ENCODE data around the gene PTGDR.

PTGDR gene

DNA sequence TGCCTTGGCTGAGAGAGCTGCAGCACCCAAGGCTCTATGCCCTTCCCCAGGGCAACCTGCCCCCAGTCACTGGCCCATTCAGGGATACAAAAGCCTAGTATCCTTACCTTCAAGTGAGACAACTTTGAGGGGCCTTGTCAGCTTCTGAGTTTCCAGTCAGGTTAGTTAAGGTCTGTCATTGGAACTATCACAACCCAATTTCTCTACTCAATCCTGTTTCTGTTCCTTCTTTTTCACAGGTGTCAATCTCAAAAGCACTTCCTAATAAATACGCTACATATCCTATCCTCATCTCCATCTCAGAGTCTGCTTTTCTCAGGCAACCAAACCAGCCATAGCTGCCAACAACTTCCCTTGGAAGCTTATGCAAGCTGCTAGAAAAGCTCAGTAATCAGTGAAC is 4.9 kb upstream of the PTGDR start:
- H3K27me3 ChIP-seq (ENCODE audit: control insufficient read depth in 1 of 2, insufficient read depth in 2 of 2, low read length in 2 of 2) = peaks cover under 1 to 4% of the 10 kb centered on the region in 2 donors
- no peaks in the 10 kb centered on the region for H3K36me3 ChIP-seq (ENCODE audit: control insufficient read depth in 1 of 2, insufficient read depth in 2 of 2, low read length in 2 of 2)
- no peak overlapping the region for H3K27ac ChIP-seq (ENCODE audit: low read depth, low read length)
- H3K9ac ChIP-seq (ENCODE audit: low read depth in 1 of 2, low read length in 2 of 2) = no peak overlapping the region
- no peaks in the 10 kb centered on the region for H3K9me3 ChIP-seq (ENCODE audit: control insufficient read depth in 1 of 2, low read length in 2 of 2)
- peaks cover 0 to 13% of the 10 kb centered on the region in 2 donors for H3K4me1 ChIP-seq (ENCODE audit: control insufficient read depth in 1 of 2, insufficient read depth in 2 of 2, low read length in 2 of 2)
- no peak overlapping the region for H3K4me3 ChIP-seq (ENCODE audit: low read depth in 1 of 2, low read length in 2 of 2)

DNA sequence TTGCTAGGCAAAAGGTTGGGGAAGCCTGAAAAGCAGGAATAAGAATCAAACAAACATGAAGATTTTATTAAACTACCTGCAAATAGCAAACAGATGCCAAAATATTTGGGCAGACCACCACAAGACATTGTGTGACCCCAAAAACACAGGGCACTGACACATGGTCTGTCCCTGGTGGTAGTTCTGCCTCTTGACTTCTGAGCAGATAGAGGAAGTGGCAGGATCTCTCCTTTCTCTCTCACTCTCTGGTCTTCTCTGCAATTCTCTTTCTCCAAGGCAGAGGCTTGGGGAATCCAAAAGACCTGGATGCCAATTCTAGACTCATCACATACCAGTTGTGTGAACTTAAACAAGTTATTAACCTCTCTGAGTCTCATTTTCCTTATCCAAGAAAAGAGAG is 4.3 kb upstream of the PTGDR start:
- Histone ChIP-seq H3K36me3 (ENCODE audit: control insufficient read depth in 1 of 2, insufficient read depth in 2 of 2, low read length in 2 of 2) (no peaks in the 10 kb centered on the region), H3K9me3 (ENCODE audit: control insufficient read depth in 1 of 2, low read length in 2 of 2) (no peaks in the 10 kb centered on the region), H3K27ac (ENCODE audit: low read depth, low read length) (no peak overlapping the region), H3K9ac (ENCODE audit: low read depth in 1 of 2, low read length in 2 of 2) (no peak overlapping the region), H3K4me3 (ENCODE audit: low read depth in 1 of 2, low read length in 2 of 2) (no peak overlapping the region), H3K27me3 (ENCODE audit: control insufficient read depth in 1 of 2, insufficient read depth in 2 of 2, low read length in 2 of 2) (peaks cover 6 to 8% of the 10 kb centered on the region in 2 donors), H3K4me1 (ENCODE audit: control insufficient read depth in 1 of 2, insufficient read depth in 2 of 2, low read length in 2 of 2) (peaks cover 0 to 18% of the 10 kb centered on the region in 2 donors)

DNA sequence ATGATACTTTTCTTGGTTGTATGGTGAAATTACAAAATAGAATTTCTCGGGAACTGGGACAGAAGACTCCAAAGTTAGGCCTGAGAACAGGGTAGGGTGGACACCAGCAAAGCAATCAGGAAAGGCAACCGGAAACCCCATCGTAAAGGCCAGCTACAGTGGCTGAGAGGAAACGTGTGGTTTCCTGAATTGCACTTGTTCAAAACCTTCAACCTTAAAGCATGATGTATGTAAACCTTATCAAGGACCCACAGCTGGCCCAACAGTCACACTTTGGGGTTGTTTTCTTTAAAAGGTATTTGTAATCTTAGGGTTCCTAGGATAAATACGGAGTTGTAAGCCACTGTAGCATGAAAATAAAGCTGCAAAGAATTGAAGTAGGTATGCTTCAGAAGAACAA is 2.2 kb upstream of the PTGDR start:
- Histone ChIP-seq H3K27me3 (ENCODE audit: control insufficient read depth in 1 of 2, insufficient read depth in 2 of 2, low read length in 2 of 2) (peaks cover 13 to 23% of the 10 kb centered on the region in 2 donors), H3K9me3 (ENCODE audit: control insufficient read depth in 1 of 2, low read length in 2 of 2) (no peaks in the 10 kb centered on the region), H3K9ac (ENCODE audit: low read depth in 1 of 2, low read length in 2 of 2) (no peak overlapping the region), H3K4me3 (ENCODE audit: low read depth in 1 of 2, low read length in 2 of 2) (no peak overlapping the region), H3K36me3 (ENCODE audit: control insufficient read depth in 1 of 2, insufficient read depth in 2 of 2, low read length in 2 of 2) (no peaks in the 10 kb centered on the region), H3K27ac (ENCODE audit: low read depth, low read length) (no peak overlapping the region), H3K4me1 (ENCODE audit: control insufficient read depth in 1 of 2, insufficient read depth in 2 of 2, low read length in 2 of 2) (peaks cover 0 to 21% of the 10 kb centered on the region in 2 donors)

DNA sequence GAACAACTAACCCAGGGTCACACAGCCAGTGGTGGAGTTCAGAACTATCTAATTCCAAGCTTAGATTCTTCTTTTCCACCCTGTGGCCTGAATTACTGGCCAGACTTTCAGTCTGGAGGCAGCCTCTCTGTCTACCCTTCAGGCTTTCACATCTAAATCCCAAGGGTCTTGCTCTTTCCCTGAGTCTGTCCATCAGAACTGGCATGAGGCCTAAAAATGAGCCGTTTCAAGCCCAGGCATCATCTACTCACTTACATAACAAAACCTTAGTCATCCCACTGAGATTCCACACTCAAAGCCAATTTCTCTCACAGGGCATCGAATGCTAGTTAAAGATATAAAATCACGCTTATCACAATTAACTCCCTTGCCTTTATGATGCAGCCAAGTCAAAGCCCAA is 1.3 kb upstream of the PTGDR start:
- H3K27me3 ChIP-seq (ENCODE audit: control insufficient read depth in 1 of 2, insufficient read depth in 2 of 2, low read length in 2 of 2) = peaks cover 13 to 23% of the 10 kb centered on the region in 2 donors
- peaks cover 0 to 21% of the 10 kb centered on the region in 2 donors for H3K4me1 ChIP-seq (ENCODE audit: control insufficient read depth in 1 of 2, insufficient read depth in 2 of 2, low read length in 2 of 2)
- H3K4me3 ChIP-seq (ENCODE audit: low read depth in 1 of 2, low read length in 2 of 2) = no peak overlapping the region
- H3K36me3 ChIP-seq (ENCODE audit: control insufficient read depth in 1 of 2, insufficient read depth in 2 of 2, low read length in 2 of 2) = no peaks in the 10 kb centered on the region
- no peak overlapping the region for H3K9ac ChIP-seq (ENCODE audit: low read depth in 1 of 2, low read length in 2 of 2)
- H3K27ac ChIP-seq (ENCODE audit: low read depth, low read length) = no peak overlapping the region
- H3K9me3 ChIP-seq (ENCODE audit: control insufficient read depth in 1 of 2, low read length in 2 of 2) = no peaks in the 10 kb centered on the region

DNA sequence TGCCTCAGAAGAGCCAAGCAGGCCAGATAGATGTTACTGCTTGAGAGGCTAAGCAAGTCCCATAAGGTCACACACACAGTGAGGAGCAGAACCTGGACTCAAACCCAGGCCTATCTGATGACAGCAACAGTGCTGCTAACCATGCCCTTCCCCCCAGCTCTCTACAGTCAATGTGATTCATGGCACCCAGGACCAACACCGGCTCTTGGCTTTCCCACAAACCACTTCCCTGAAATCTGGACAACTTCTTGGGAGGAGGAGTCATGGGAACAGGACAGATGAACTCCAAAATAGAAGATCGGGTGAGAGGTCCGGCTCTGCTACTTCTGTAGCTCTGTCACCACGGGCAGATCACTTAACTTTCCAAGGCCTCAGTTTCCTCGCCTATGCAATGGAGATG is 716 bp upstream of the PTGDR start:
- H3K4me3 ChIP-seq (ENCODE audit: low read depth in 1 of 2, low read length in 2 of 2) = no peak overlapping the region
- peaks cover 13 to 23% of the 10 kb centered on the region in 2 donors for H3K27me3 ChIP-seq (ENCODE audit: control insufficient read depth in 1 of 2, insufficient read depth in 2 of 2, low read length in 2 of 2)
- H3K27ac ChIP-seq (ENCODE audit: low read depth, low read length) = no peak overlapping the region

DNA sequence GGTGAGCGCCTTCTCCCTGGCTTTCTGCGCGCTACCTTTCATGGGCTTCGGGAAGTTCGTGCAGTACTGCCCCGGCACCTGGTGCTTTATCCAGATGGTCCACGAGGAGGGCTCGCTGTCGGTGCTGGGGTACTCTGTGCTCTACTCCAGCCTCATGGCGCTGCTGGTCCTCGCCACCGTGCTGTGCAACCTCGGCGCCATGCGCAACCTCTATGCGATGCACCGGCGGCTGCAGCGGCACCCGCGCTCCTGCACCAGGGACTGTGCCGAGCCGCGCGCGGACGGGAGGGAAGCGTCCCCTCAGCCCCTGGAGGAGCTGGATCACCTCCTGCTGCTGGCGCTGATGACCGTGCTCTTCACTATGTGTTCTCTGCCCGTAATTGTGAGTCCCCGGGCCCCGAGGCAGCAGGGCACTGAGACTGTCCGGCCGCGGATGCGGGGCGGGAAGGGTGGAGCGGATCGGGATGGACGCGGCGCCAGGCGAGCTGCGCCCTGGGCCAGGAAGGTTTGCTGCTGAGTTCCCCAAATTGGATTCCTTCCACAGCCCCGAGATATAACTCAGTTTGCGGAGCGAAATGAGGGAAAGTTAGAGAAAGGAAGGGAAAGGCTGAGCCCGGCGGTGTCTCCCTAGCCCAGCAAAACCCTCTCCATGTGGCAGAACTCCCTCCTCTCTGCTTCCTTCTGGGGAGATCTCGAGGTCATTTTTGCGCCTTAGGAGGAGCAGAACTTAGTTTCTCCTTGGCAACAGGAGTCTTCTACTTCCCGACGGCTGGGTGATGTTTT is 972 bp downstream of the PTGDR start:
- no peaks in the 10 kb centered on the region for H3K36me3 ChIP-seq (ENCODE audit: control insufficient read depth in 1 of 2, insufficient read depth in 2 of 2, low read length in 2 of 2)
- H3K9me3 ChIP-seq (ENCODE audit: control insufficient read depth in 1 of 2, low read length in 2 of 2) = no peaks in the 10 kb centered on the region
- H3K4me3 ChIP-seq (ENCODE audit: low read depth in 1 of 2, low read length in 2 of 2) = peak overlapping the region; percentile 59 to 65
- peaks cover 13 to 23% of the 10 kb centered on the region in 2 donors for H3K27me3 ChIP-seq (ENCODE audit: control insufficient read depth in 1 of 2, insufficient read depth in 2 of 2, low read length in 2 of 2)
- H3K4me1 ChIP-seq (ENCODE audit: control insufficient read depth in 1 of 2, insufficient read depth in 2 of 2, low read length in 2 of 2) = peaks cover 0 to 21% of the 10 kb centered on the region in 2 donors
- no peak overlapping the region for H3K9ac ChIP-seq (ENCODE audit: low read depth in 1 of 2, low read length in 2 of 2)
- no peak overlapping the region for H3K27ac ChIP-seq (ENCODE audit: low read depth, low read length)

More for the DNA sequence above, 716 bp upstream of the PTGDR start:
- peaks cover 0 to 21% of the 10 kb centered on the region in 2 donors for H3K4me1 ChIP-seq (ENCODE audit: control insufficient read depth in 1 of 2, insufficient read depth in 2 of 2, low read length in 2 of 2)
- no peak overlapping the region for H3K9ac ChIP-seq (ENCODE audit: low read depth in 1 of 2, low read length in 2 of 2)
- H3K9me3 ChIP-seq (ENCODE audit: control insufficient read depth in 1 of 2, low read length in 2 of 2) = no peaks in the 10 kb centered on the region
- no peaks in the 10 kb centered on the region for H3K36me3 ChIP-seq (ENCODE audit: control insufficient read depth in 1 of 2, insufficient read depth in 2 of 2, low read length in 2 of 2)

DNA sequence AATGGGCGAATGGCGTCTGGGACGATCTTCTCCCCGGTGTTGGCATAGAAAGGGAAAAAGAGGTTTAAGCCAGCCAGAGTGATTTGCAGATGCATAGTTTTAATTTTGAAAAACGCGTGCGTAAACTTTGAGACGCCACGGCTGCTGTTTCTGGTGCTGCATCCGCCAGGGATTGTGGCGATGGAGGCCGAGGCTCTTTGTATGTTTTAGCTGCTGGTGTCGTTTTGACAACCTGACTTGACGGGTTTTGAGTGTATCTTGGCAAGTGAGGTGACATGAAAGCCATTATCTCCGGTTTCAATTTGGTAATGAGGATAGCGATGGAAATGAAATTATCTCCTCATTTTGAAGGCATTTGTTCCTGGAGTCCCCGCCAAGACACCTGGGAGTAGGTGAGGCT is 1.6 kb downstream of the PTGDR start:
- Histone ChIP-seq H3K36me3 (ENCODE audit: control insufficient read depth in 1 of 2, insufficient read depth in 2 of 2, low read length in 2 of 2) (no peaks in the 10 kb centered on the region), H3K4me1 (ENCODE audit: control insufficient read depth in 1 of 2, insufficient read depth in 2 of 2, low read length in 2 of 2) (peaks cover 0 to 21% of the 10 kb centered on the region in 2 donors), H3K9ac (ENCODE audit: low read depth in 1 of 2, low read length in 2 of 2) (no peak overlapping the region), H3K27ac (ENCODE audit: low read depth, low read length) (no peak overlapping the region), H3K27me3 (ENCODE audit: control insufficient read depth in 1 of 2, insufficient read depth in 2 of 2, low read length in 2 of 2) (peaks cover 13 to 23% of the 10 kb centered on the region in 2 donors), H3K4me3 (ENCODE audit: low read depth in 1 of 2, low read length in 2 of 2) (peak overlapping the region; percentile 59 to 65), H3K9me3 (ENCODE audit: control insufficient read depth in 1 of 2, low read length in 2 of 2) (no peaks in the 10 kb centered on the region)

DNA sequence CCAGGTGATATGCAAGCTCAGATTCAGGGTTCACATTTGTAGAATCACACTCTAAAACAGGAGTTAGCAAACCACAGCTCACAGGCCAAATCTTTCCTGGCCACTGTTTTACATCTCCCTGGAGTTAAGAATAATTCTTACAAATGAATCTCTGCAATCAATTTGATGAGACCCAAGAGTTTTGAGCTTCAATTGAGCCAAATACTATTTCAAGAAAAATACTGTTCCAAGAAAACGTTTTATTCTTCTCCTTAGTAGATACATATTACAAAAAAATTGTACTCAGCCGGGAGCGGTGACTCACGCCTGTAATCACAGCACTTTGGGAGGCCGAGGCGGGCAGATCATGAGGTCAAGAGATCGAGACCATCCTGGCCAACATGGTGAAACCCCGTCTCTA is 2.5 kb downstream of the PTGDR start:
- no peak overlapping the region for H3K9ac ChIP-seq (ENCODE audit: low read depth in 1 of 2, low read length in 2 of 2)
- no peaks in the 10 kb centered on the region for H3K36me3 ChIP-seq (ENCODE audit: control insufficient read depth in 1 of 2, insufficient read depth in 2 of 2, low read length in 2 of 2)
- H3K27ac ChIP-seq (ENCODE audit: low read depth, low read length) = no peak overlapping the region
- H3K4me3 ChIP-seq (ENCODE audit: low read depth in 1 of 2, low read length in 2 of 2) = no peak overlapping the region
- H3K9me3 ChIP-seq (ENCODE audit: control insufficient read depth in 1 of 2, low read length in 2 of 2) = no peaks in the 10 kb centered on the region
- peaks cover 13 to 23% of the 10 kb centered on the region in 2 donors for H3K27me3 ChIP-seq (ENCODE audit: control insufficient read depth in 1 of 2, insufficient read depth in 2 of 2, low read length in 2 of 2)
- H3K4me1 ChIP-seq (ENCODE audit: control insufficient read depth in 1 of 2, insufficient read depth in 2 of 2, low read length in 2 of 2) = peaks cover 0 to 21% of the 10 kb centered on the region in 2 donors

DNA sequence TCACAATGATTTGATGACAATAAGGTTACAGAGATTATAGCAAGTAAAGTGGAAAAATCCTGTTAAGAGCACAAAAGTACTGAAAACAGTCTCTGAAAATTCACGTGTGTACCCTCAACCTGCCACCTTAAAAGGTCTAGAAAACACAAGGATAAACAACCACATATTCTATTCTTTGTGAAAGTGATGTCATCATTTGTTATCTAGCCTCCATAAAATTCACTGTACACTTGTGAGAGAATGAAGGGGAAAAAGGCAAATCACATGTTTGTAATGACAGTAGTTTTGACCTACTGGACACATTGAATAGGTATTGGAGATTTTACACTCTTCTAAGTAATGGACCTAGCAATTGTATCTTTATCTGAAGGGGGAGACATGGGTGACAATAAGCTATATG is 4.0 kb downstream of the PTGDR start:
- Histone ChIP-seq H3K9ac (ENCODE audit: low read depth in 1 of 2, low read length in 2 of 2) (no peak overlapping the region), H3K27ac (ENCODE audit: low read depth, low read length) (no peak overlapping the region), H3K36me3 (ENCODE audit: control insufficient read depth in 1 of 2, insufficient read depth in 2 of 2, low read length in 2 of 2) (no peaks in the 10 kb centered on the region), H3K4me1 (ENCODE audit: control insufficient read depth in 1 of 2, insufficient read depth in 2 of 2, low read length in 2 of 2) (peaks cover 0 to 14% of the 10 kb centered on the region in 2 donors), H3K4me3 (ENCODE audit: low read depth in 1 of 2, low read length in 2 of 2) (no peak overlapping the region), H3K27me3 (ENCODE audit: control insufficient read depth in 1 of 2, insufficient read depth in 2 of 2, low read length in 2 of 2) (peaks cover 13 to 23% of the 10 kb centered on the region in 2 donors), H3K9me3 (ENCODE audit: control insufficient read depth in 1 of 2, low read length in 2 of 2) (no peaks in the 10 kb centered on the region)

DNA sequence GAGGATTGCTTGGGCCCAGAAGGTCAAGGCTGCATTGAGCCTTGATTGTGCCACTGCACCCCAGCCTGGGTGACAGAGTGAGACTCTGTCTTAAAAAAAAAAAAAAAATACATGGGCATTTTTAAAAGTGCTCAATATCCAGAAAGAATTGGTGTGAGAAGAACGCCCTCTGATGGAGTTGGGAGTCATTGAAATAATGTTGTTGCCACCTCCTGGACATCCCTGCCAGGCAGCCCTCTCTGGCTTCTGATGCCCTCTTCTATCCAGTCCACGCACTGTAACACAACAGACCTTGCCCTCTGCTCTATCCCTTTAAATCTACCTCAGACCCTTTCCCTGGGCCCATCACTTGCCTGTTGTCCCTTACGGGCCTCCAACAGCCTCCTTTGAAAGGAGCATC is 4.9 kb downstream of the PTGDR start:
- no peaks in the 10 kb centered on the region for H3K9me3 ChIP-seq (ENCODE audit: control insufficient read depth in 1 of 2, low read length in 2 of 2)
- no peak overlapping the region for H3K27ac ChIP-seq (ENCODE audit: low read depth, low read length)
- peaks cover 13 to 21% of the 10 kb centered on the region in 2 donors for H3K27me3 ChIP-seq (ENCODE audit: control insufficient read depth in 1 of 2, insufficient read depth in 2 of 2, low read length in 2 of 2)
- no peak overlapping the region for H3K9ac ChIP-seq (ENCODE audit: low read depth in 1 of 2, low read length in 2 of 2)
- no peak overlapping the region for H3K4me3 ChIP-seq (ENCODE audit: low read depth in 1 of 2, low read length in 2 of 2)
- H3K36me3 ChIP-seq (ENCODE audit: control insufficient read depth in 1 of 2, insufficient read depth in 2 of 2, low read length in 2 of 2) = no peaks in the 10 kb centered on the region
- H3K4me1 ChIP-seq (ENCODE audit: control insufficient read depth in 1 of 2, insufficient read depth in 2 of 2, low read length in 2 of 2) = peaks cover 0 to 8% of the 10 kb centered on the region in 2 donors

All from duodenal mucosa (tissue), 2 donors.